GM21381 (cell line): ENCODE data around the gene MTHFS.

ENCODE experiments used
- ATAC-seq: cut with Tn5 transposase; IDR thresholded peaks from one replicate; pipeline ENCODE4 v1.9.1; 2021; ENCODE audit warnings: mild to moderate bottlenecking, moderate library complexity; ENCODE audit not compliant: unreplicated experiment

Gene MTHFS

GRCh38 chr15:79824136-79824701 is 72.6 kb downstream of the MTHFS start:
- ATAC-seq, result no peak

GRCh38 chr15:79820820-79821219 is 76.0 kb downstream of the MTHFS start:
- ATAC-seq, result no peak

- ATAC-seq, result no peak
Observed at GRCh38 chr15:79820176-79820575, 76.6 kb downstream of the MTHFS start.

- ATAC-seq, result no peak
Observed at GRCh38 chr15:79816571-79816970, 80.2 kb downstream of the MTHFS start.

GRCh38 chr15:79815468-79815867 is 81.3 kb downstream of the MTHFS start:
- ATAC-seq, result no peak

- ATAC-seq, result no peak
Observed at GRCh38 chr15:79812541-79812940, 84.3 kb downstream of the MTHFS start.

GRCh38 chr15:79811406-79812405 is 85.1 kb downstream of the MTHFS start:
- no peak for ATAC-seq

GRCh38 chr15:79804838-79805237 is 92.0 kb downstream of the MTHFS start:
- no peak for ATAC-seq

GRCh38 chr15:79798311-79798710 is 98.5 kb downstream of the MTHFS start:
- no peak for ATAC-seq
